Neural cell (in vitro differentiated cells): Measurements from ENCODE around the gene NCDN.

Experiments
- CTCF ChIP-seq: fragments of 450-650 bp; IDR thresholded peaks from 2 replicates; pipeline ENCODE4 v1.5.1; 2014; ENCODE audit warnings: antibody characterized with exemption, mild to moderate bottlenecking, moderate library complexity; ENCODE audit not compliant: poor library complexity, severe bottlenecking
- EP300 ChIP-seq: fragments of 450-650 bp; conservative IDR thresholded peaks from 2 replicates; pipeline ENCODE4 v1.6.1; 2014; ENCODE audit warnings: antibody characterized with exemption, mild to moderate bottlenecking, moderate library complexity; ENCODE audit not compliant: poor library complexity, severe bottlenecking
- EZH2 ChIP-seq: fragments of 200-600, 300-800 bp; shearing (Covaris generic), sonication (generic); IDR thresholded peaks from 2 replicates; pipeline ENCODE4 v1.6.1; 2014; ENCODE audit warnings: antibody characterized with exemption, low read length, borderline replicate concordance, mild to moderate bottlenecking; ENCODE audit not compliant: insufficient read depth, poor library complexity, severe bottlenecking
- POLR2AphosphoS5 ChIP-seq: IDR thresholded peaks from 2 replicates; pipeline ENCODE4 v1.6.1; 2012
- RAD21 ChIP-seq: fragments of 450-650 bp; conservative IDR thresholded peaks from 2 replicates; pipeline ENCODE4 v1.6.1; 2014; ENCODE audit warnings: antibody characterized with exemption, mild to moderate bottlenecking, moderate library complexity
- REST ChIP-seq: IDR thresholded peaks from 2 replicates; pipeline ENCODE4 v1.6.1; 2012; ENCODE audit warnings: borderline replicate concordance
- SMC3 ChIP-seq: fragments of 450-650 bp; conservative IDR thresholded peaks from 2 replicates; pipeline ENCODE4 v1.6.1; 2014; ENCODE audit warnings: antibody characterized with exemption, mild to moderate bottlenecking, moderate library complexity; ENCODE audit not compliant: poor library complexity
- TAF1 ChIP-seq: IDR thresholded peaks from 2 replicates; pipeline ENCODE4 v1.6.1; 2012; ENCODE audit warnings: low read depth

GRCh38 chr1:35571263-35571662 lies 13.7 kb downstream of the NCDN start:
- TF ChIP-seq EZH2 (no peak), CTCF (no peak), EP300 (no peak), POLR2AphosphoS5 (no peak), TAF1 (no peak), REST (no peak), SMC3 (no peak), RAD21 (no peak)
